ENCODE measurements around the gene DDX59.

Gene DDX59

GRCh38 chr1:200686620-200687019 lies 16.9 kb upstream of the DDX59 start:
- TF ChIP-seq JUND (IDR thresholded peaks at IDR 0.05; ENCODE audit: low read depth) = no peak
- in situ Hi-C loops (cut with HindIII; ENCODE audit: low pct_unique_long_range_greater_than_20kb, low sequenced_read_pairs) = no loop called here
- no peak for DNase-seq (ENCODE audit: low read depth in 1 of 2, low spot score in 1 of 2)

- peak in 1 of 2 experiments; percentile 12 for DNase-seq (ENCODE audit: low read depth in 1 of 2, low spot score in 1 of 2)
- in situ Hi-C loops (cut with HindIII; ENCODE audit: low pct_unique_long_range_greater_than_20kb, low sequenced_read_pairs) = no loop called here
- no peak for TF ChIP-seq JUND (IDR thresholded peaks at IDR 0.05; ENCODE audit: low read depth)
Observed at GRCh38 chr1:200684015-200684414, 14.3 kb upstream of the DDX59 start.

DNA sequence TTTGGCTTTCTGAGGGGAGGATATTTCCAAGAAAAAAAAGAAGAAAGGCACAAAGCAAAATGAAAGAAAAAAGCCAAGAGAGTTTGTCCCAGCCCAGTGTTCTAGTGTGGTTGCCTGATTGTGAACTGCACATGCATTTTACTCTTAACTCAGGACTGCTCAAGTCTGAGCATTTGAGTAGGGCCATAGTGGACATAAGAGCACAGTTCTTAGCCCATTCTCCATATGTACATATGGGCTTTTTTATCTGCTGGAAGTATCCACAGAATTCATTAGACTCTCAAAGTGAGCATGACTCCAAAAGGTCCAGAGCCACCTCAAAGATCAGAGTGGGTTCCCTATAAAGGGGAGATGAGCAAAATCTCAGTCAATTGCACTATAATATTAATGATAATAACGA lies 13.6 kb upstream of the DDX59 start:
- no peak for TF ChIP-seq JUND (IDR thresholded peaks at IDR 0.05; ENCODE audit: low read depth)

GRCh38 chr1:200681231-200681630 lies 11.5 kb upstream of the DDX59 start:
- TF ChIP-seq JUND (IDR thresholded peaks at IDR 0.05; ENCODE audit: low read depth) = no peak
- in situ Hi-C loops (cut with HindIII; ENCODE audit: low pct_unique_long_range_greater_than_20kb, low sequenced_read_pairs) = no loop called here
- no peak for DNase-seq (ENCODE audit: low read depth in 1 of 2, low spot score in 1 of 2)

More for the DNA sequence above, 13.6 kb upstream of the DDX59 start:
- in situ Hi-C loops (cut with HindIII; ENCODE audit: low pct_unique_long_range_greater_than_20kb, low sequenced_read_pairs) = no loop called here
- no peak for DNase-seq (ENCODE audit: low read depth in 1 of 2, low spot score in 1 of 2)

DNA sequence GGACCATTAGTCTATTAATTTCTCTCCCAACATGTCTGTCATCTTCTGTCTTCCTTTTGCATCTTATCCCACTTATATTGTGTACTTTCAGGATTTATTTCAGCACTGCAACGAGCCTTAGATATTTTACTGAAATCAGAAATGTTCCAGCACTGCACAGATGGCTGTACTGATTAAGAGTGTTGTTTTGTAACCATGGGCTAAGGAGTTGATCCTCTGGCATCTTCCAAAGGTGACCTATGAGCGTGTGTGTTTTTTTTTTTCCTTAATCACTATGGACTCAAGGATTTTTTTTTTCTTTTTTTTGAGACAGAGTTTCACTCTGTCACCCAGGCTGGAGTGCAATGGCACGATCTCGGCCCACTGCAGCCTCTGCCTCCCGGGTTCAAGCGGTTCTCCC lies 7.1 kb upstream of the DDX59 start:
- DNase-seq (ENCODE audit: low read depth in 1 of 2, low spot score in 1 of 2) = no peak
- in situ Hi-C loops (cut with HindIII; ENCODE audit: low pct_unique_long_range_greater_than_20kb, low sequenced_read_pairs) = no loop called here
- TF ChIP-seq JUND (IDR thresholded peaks at IDR 0.05; ENCODE audit: low read depth) = no peak

DNA sequence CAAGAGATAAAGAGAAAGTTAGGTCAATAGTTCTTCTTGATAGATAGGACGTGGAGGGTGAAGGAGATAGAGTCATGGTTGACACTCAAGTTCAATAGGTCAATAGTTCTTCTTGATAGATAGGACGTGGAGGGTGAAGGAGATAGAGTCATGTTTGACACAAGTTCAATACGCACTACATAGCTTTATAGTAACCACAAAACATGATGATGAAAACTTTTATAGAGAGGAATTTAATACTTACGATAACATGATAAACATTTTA lies 5.8 kb upstream of the DDX59 start:
- in situ Hi-C loops (cut with HindIII; ENCODE audit: low pct_unique_long_range_greater_than_20kb, low sequenced_read_pairs) = no loop called here
- no peak for DNase-seq (ENCODE audit: low read depth in 1 of 2, low spot score in 1 of 2)
- TF ChIP-seq JUND (IDR thresholded peaks at IDR 0.05; ENCODE audit: low read depth) = no peak

GRCh38 chr1:200674838-200675587 lies 5.3 kb upstream of the DDX59 start:
- DNase-seq (ENCODE audit: low read depth in 1 of 2, low spot score in 1 of 2) = no peak
- in situ Hi-C loops (cut with HindIII; ENCODE audit: low pct_unique_long_range_greater_than_20kb, low sequenced_read_pairs) = no loop called here
- no peak for TF ChIP-seq JUND (IDR thresholded peaks at IDR 0.05; ENCODE audit: low read depth)

DNA sequence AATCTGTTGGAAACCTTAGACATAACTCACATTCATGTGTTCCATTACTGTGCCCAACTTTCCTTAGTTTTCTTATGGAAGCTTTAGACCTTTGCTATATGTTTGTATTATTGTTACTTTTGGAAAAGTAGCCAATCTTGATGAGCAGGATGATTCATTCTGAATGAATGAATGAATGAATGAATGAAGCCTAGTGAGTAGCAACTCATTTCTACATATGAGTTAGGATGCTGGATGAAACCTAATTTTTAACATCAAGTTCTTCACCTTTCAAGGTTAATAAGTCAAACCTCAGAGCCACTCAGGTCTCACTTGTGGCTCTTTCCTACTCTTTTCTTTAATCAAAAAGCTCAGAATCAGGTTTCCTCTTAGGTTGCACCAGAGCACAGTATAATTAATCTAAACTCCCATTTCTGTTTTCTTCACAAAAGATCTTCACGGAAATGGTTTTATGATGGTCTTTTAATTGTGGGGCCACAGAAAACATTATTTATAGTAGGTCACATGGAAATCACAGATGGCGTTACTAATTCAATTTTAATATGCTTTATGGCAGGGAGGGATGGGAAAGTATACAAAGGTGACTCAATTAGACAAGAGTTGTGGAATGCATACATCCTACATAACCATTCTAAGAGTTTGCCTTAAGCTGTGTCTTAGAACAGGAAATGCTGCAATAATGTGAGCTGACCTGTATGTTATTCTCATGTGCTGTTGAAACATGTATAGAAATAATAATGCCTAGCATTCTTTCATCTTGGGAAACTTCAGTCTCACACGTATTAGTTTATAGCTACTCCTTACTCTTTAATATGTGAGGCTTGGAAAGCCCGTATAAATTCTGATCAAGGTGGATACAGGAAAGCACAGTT lies 4.5 kb upstream of the DDX59 start:
- TF ChIP-seq JUND (IDR thresholded peaks at IDR 0.05; ENCODE audit: low read depth) = no peak
- in situ Hi-C loops (cut with HindIII; ENCODE audit: low pct_unique_long_range_greater_than_20kb, low sequenced_read_pairs) = no loop called here
- peak in 1 of 2 experiments; percentile 55 for DNase-seq (ENCODE audit: low read depth in 1 of 2, low spot score in 1 of 2)

DNA sequence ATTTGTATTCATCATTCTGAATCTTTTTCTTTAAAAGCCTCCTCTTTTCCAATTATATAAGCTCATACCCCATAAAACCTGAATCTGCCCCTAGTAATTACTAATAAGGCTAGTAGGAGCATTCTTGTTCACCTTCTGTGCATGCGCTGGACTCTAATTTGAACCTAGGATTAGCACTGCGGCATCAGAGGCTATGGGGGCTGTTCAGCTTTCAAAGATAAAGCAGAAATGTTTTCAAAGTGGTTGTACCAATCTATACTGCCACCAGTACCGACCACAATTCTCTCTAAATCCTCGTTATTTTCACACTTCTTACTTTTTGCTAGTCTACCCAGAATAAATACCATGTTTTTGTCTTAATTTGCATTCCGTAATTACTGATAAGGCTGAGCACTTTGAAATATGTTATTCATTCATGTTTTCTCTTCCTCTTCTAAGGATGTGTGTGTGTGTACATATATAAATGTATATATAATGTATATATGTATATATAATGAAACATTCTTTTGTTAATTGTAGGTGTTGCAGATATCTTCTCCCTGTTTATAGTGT lies 1.6 kb upstream of the DDX59 start:
- no peak for DNase-seq (ENCODE audit: low read depth in 1 of 2, low spot score in 1 of 2)
- in situ Hi-C loops (cut with HindIII; ENCODE audit: low pct_unique_long_range_greater_than_20kb, low sequenced_read_pairs) = no loop called here
- TF ChIP-seq JUND (IDR thresholded peaks at IDR 0.05; ENCODE audit: low read depth) = no peak

DNA sequence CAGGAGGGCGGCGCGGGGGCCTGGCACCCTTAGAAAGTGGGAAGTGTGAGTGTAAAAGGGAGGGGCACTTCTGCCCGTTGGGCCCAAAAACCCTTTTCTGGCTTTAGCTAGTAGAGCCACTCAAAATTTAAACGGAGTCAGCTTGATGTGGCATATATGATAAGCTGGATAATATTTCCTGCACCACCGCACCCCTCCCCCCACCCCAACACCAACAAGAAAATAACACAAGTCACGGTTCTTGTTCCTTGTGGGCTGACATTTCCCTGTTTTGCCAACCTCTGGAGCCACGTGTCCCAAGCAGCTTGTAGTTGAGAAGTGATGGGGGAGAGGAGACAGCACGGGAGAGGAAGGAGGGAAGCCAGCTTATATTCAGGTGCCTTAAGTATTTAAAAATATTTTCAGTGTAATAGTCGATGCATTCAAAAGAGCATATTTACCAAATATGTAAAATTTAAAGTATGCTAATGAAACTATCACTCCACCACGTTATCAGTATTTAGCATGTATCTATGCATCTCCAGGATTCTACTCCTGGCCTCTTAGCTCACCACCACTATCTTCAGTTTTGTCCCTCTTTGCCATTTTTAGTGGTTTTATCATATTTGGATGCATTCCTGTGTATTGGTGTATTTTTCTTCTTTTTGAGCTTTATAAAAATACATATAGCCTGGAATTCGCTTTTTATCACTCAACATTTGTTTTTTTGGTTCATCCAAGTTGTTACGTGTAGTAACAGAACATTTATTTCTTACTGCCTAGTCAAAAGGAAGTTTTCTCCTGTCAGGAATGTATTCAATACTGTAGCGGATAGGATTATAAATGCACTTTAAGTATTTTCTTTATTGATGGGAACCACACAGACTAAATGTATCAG lies 773 bp upstream of the DDX59 start:
- peak; percentile 54 to 73 for DNase-seq (ENCODE audit: low read depth in 1 of 2, low spot score in 1 of 2)
- no peak for TF ChIP-seq JUND (IDR thresholded peaks at IDR 0.05; ENCODE audit: low read depth)
- in situ Hi-C loops (cut with HindIII; ENCODE audit: low pct_unique_long_range_greater_than_20kb, low sequenced_read_pairs) = no loop called here

DNA sequence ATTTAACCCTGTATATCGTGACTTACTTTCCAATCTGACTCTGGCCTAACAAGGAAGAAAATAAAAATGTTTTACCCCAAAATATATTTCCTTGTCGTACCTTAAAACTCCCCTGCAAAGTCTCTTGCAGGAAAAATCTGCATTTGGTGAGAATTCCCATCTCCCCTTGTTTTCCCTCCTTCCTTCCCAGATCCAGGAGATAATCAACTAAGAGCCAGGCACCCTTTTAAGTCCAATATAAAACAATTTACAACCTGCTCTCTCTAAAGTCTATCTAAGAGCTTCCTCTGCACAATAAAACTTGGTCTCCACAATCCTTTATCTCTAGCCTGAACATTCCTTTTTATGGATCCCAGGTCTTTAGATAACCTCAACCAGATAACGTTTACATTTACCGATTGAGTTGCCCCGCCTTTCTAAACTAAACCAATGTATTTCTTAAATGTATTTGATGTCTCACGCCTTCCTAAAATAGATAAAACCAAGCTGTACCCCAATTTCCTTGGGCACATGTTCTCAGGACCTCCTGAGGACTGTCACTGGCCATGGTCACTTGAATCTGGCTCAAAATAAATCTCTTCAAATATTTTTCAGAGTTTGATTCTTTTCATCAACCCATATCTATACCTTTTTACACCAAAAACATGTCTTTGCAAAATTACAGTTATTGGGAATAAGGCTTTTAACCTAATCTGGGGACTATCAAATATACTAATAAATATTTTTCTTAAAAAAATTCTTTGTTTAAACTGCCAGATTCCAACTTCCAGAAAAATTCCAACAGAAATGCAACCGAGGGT lies 993 bp downstream of the DDX59 start:
- in situ Hi-C loops (cut with HindIII; ENCODE audit: low pct_unique_long_range_greater_than_20kb, low sequenced_read_pairs) = no loop called here

GRCh38 chr1:200666309-200666708 lies 3.4 kb downstream of the DDX59 start:
- TF ChIP-seq JUND (IDR thresholded peaks at IDR 0.05; ENCODE audit: low read depth) = no peak

More for the DNA sequence above, 993 bp downstream of the DDX59 start:
- DNase-seq (ENCODE audit: low read depth in 1 of 2, low spot score in 1 of 2) = no peak
- TF ChIP-seq JUND (IDR thresholded peaks at IDR 0.05; ENCODE audit: low read depth) = no peak

More at GRCh38 chr1:200666309-200666708, 3.4 kb downstream of the DDX59 start:
- DNase-seq (ENCODE audit: low read depth in 1 of 2, low spot score in 1 of 2) = no peak
- in situ Hi-C loops (cut with HindIII; ENCODE audit: low pct_unique_long_range_greater_than_20kb, low sequenced_read_pairs) = no loop called here
